Measurements from ENCODE around the gene MKI67. TPM values are rescaled to one million over a fixed set of nuclear protein-coding genes. Genes with fewer than 3 reads are reported as not detected.

The MKI67 gene
- total RNA-seq, 2 donors from 2014 or later = 0.35 to 4.0 TPM

DNA sequence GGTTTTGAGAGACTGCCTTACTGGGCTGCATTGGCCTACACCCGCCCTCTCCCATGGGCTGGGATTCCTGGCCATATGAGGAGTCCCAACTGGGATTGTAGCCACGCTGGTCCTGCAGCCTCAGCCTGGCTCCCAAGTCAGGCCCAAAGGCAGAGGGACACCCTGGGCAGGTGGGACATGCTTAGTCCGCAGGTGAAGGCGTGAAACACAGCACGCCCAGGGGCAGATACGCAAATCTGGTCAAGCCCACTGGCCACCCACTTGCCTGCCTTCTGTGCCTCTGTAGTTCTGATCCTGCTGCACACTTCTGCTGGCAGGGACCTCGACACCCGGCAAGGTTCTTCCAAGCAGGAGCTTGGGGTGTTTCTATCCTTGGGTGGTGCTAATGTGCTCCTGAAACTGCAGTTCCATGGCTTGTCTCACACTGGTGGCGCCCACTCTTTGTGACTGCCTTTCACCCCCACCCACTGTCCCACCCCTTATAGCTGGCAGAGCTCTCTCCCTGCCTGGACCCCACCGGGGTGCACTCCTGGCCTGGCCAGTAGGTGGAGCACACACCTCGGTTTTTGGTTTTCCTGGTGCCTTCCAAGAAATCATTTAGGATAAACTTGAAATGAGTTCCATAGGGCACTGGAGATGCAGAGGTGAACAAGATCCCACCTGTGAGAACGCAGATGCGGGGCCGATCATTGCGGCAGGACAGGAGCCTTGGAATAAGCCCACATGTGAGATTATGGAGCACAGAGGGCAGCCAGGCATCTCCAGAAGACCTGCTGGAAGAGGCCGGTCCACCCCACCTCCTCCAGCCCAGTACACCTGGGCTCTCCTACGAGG, 47.9 kb downstream of the MKI67 start:
- Histone ChIP-seq H3K27me3 (no peaks in the 10 kb centered on the region), H3K4me1 (no peaks in the 10 kb centered on the region), H3K27ac (no peak overlapping the region), H3K4me3 (no peak overlapping the region), H3K9me3 (no peaks in the 10 kb centered on the region), H3K36me3 (peaks cover 63% of the 10 kb centered on the region)
- TF ChIP-seq, protein P1, sequence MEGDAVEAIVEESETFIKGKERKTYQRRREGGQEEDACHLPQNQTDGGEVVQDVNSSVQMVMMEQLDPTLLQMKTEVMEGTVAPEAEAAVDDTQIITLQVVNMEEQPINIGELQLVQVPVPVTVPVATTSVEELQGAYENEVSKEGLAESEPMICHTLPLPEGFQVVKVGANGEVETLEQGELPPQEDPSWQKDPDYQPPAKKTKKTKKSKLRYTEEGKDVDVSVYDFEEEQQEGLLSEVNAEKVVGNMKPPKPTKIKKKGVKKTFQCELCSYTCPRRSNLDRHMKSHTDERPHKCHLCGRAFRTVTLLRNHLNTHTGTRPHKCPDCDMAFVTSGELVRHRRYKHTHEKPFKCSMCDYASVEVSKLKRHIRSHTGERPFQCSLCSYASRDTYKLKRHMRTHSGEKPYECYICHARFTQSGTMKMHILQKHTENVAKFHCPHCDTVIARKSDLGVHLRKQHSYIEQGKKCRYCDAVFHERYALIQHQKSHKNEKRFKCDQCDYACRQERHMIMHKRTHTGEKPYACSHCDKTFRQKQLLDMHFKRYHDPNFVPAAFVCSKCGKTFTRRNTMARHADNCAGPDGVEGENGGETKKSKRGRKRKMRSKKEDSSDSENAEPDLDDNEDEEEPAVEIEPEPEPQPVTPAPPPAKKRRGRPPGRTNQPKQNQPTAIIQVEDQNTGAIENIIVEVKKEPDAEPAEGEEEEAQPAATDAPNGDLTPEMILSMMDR (IDR thresholded peaks at IDR 0.05) = peak; percentile 37 to 71
- no peak for DNase-seq (ENCODE audit: low spot score)

DNA sequence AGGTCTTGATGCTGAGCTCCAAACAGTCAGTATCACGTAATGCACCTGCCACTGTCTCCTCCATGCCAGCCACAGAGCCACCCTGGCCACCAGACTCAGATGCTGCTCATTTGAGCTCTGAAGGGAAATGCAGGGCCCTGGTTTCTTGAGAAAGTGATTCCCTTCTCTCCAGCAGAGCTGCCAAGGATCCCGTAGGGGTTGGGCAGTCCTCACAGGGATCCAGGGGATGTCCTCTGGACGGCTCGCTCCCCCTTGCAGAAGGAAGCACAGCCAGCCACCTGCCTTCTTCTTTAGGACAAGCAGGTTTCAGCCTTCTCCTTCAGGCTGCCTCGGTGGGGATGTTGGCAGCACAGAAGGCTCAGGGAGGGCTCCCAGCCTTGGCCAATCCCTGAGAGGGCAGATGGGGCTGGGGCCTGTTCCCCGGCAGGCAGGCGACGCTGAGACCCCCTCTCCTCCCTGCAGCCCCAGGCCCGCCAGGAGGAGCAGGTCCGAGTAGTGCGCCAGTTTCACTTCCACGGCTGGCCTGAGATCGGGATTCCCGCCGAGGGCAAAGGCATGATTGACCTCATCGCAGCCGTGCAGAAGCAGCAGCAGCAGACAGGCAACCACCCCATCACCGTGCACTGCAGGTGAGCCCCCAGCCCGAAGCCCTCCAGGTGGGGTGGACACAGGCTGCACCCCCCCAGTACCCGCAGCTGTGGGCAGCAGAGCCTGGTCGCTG, 48.9 kb downstream of the MKI67 start:
- Histone ChIP-seq H3K27me3 (no peaks in the 10 kb centered on the region), H3K9me3 (no peaks in the 10 kb centered on the region), H3K27ac (no peak overlapping the region), H3K4me1 (no peaks in the 10 kb centered on the region), H3K4me3 (no peak overlapping the region), H3K36me3 (peaks cover 73% of the 10 kb centered on the region)
- DNase-seq (ENCODE audit: low spot score) = no peak
- TF ChIP-seq, protein P1 (IDR thresholded peaks at IDR 0.05) = no peak

DNA sequence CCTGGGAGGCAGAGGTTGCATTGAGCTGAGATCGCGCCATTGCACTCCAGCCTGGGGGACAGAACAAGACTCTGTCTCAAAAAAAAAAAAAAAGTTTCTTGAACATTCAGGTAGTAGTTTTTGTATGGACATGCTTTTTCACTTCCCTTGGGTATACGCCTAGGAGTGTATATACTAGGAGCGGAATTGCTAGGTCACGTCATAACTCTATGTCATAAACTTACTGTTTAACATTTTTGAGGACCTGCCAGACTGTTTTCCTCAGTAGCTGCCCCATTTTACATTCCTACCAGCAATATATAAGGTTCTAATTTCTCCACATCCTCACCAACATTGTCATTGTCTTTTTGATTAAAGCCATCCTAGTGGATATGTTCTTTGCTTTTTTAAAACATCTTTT, 51.6 kb downstream of the MKI67 start:
- no peak for DNase-seq (ENCODE audit: low spot score)
- H3K4me1 ChIP-seq = no peaks in the 10 kb centered on the region
- H3K27ac ChIP-seq = no peak overlapping the region
- no peak overlapping the region for H3K4me3 ChIP-seq
- H3K36me3 ChIP-seq = peaks cover 91% of the 10 kb centered on the region
- TF ChIP-seq, protein P1 (IDR thresholded peaks at IDR 0.05) = no peak
- no peaks in the 10 kb centered on the region for H3K27me3 ChIP-seq
- no peaks in the 10 kb centered on the region for H3K9me3 ChIP-seq

DNA sequence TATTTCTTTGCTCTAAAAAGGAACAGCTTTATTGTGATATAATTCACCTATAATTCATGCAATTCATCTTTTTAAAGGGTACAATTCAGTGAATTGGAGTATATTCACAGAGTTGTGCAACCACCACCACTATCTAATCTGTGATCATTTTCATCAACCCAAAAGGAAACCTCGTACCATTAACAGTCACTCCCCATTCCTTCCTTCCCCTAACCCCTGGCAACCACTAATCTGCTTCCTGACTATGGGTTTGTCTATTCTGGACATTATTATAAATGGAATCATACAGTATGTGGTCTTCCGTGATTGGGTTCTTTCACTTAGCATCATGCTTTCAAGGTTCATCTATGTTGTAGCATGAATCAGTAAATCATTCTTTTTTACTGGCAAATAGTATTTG, 52.3 kb downstream of the MKI67 start:
- no peaks in the 10 kb centered on the region for H3K27me3 ChIP-seq
- H3K27ac ChIP-seq = no peak overlapping the region
- no peak for DNase-seq (ENCODE audit: low spot score)
- TF ChIP-seq, protein P1 (IDR thresholded peaks at IDR 0.05) = no peak
- H3K4me1 ChIP-seq = no peaks in the 10 kb centered on the region
- peaks cover 86% of the 10 kb centered on the region for H3K36me3 ChIP-seq
- no peaks in the 10 kb centered on the region for H3K9me3 ChIP-seq
- H3K4me3 ChIP-seq = no peak overlapping the region

DNA sequence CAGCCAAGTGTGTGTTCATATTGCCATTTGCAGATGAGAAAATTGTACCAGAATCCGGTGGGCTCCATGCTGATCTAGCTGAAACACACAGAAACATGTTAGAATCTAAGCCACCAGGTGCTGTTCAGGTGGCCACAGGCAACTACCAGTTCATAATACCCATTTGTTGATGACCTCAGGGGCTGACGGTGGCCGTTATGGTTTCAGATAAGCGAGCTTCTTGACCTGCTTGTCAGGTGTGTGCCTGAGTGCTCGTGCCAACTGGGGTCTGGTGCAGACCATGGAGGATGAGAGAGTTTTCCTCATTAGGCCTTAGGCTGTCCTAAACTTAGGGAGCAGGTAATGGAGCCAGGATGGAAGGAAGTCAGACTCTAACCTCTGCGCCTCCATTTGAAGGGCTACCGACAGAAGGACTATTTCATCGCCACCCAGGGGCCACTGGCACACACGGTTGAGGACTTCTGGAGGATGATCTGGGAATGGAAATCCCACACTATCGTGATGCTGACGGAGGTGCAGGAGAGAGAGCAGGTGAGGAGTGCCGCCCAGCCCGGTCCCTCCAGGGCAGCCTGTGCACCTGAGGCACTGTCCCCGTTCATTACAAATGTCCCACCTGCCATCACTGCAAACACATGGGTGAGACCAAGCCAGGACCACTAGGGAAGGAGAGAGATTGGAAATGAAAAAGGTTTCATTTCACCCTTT, 53.1 kb downstream of the MKI67 start:
- Histone ChIP-seq H3K4me1 (no peaks in the 10 kb centered on the region), H3K36me3 (peaks cover 81% of the 10 kb centered on the region), H3K4me3 (no peak overlapping the region), H3K27me3 (no peaks in the 10 kb centered on the region), H3K9me3 (no peaks in the 10 kb centered on the region), H3K27ac (no peak overlapping the region)
- TF ChIP-seq, protein P1 (IDR thresholded peaks at IDR 0.05) = no peak
- DNase-seq (ENCODE audit: low spot score) = no peak

Data from right atrium auricular region (tissue), 2 donors.